SK-N-SH treated with all-trans-retinoic acid at 6 μM for 48 hours (cell line): ENCODE measurements around the gene GSE1.

ENCODE experiments used
- ATAC-seq: fragments of 200-7000 bp; cut with Tn5 transposase; 3 replicates; pipeline ENCODE4 v1.9.1; 2020; ENCODE audit warnings: mild to moderate bottlenecking, moderate library complexity
- BACH2 ChIP-seq: fragments of 250-450 bp; sonication (Bioruptor Pico); IDR thresholded peaks from 2 replicates; pipeline ENCODE4 v1.9.0; 2021; ENCODE audit warnings: mild to moderate bottlenecking, borderline replicate concordance
- GLIS3 ChIP-seq: fragments of 250-450 bp; sonication (Bioruptor Pico); IDR thresholded peaks from 2 replicates; pipeline ENCODE4 v1.5.0; 2020; ENCODE audit warnings: mild to moderate bottlenecking, moderate library complexity
- OSR1 ChIP-seq: fragments of 250-450 bp; sonication (Bioruptor Pico); IDR thresholded peaks from 2 replicates; pipeline ENCODE4 v1.8.0; 2022; ENCODE audit warnings: moderate library complexity, mild to moderate bottlenecking, inconsistent platforms
- RARB ChIP-seq: fragments of 250-450 bp; sonication (Bioruptor Pico); IDR thresholded peaks from 2 replicates; pipeline ENCODE4 v1.8.0; 2021; ENCODE audit warnings: mild to moderate bottlenecking, moderate library complexity
- SNAI2 ChIP-seq: fragments of 250-450 bp; sonication (Bioruptor Pico); IDR thresholded peaks from 2 replicates; pipeline ENCODE4 v1.5.0; 2020; ENCODE audit warnings: mild to moderate bottlenecking, moderate library complexity
- TCF4 ChIP-seq: fragments of 250-450 bp; sonication (Bioruptor Pico); IDR thresholded peaks from 2 replicates; pipeline ENCODE4 v1.8.0; 2021; ENCODE audit warnings: mild to moderate bottlenecking, moderate library complexity, borderline replicate concordance
- TOX ChIP-seq: fragments of 250-450 bp; sonication (Bioruptor Pico); IDR thresholded peaks from 2 replicates; pipeline ENCODE4 v1.8.0; 2021; ENCODE audit warnings: mild to moderate bottlenecking, moderate library complexity, borderline replicate concordance
- ZC3H10 ChIP-seq: fragments of 250-450 bp; sonication (Bioruptor Pico); IDR thresholded peaks from 2 replicates; pipeline ENCODE4 v1.5.1; 2021; ENCODE audit warnings: mild to moderate bottlenecking, moderate library complexity
- ZFP3 ChIP-seq: fragments of 250-450 bp; sonication (Bioruptor Pico); IDR thresholded peaks from 2 replicates; pipeline ENCODE4 v1.5.0; 2020; ENCODE audit warnings: mild to moderate bottlenecking, moderate library complexity
- ZNF565 ChIP-seq: fragments of 450-650 bp; formaldehyde crosslinking; conservative IDR thresholded peaks from 2 replicates; pipeline ENCODE4 v1.5.0; 2020; ENCODE audit warnings: low read depth, mild to moderate bottlenecking, moderate library complexity
- ZNF70 ChIP-seq: fragments of 450-650 bp; formaldehyde crosslinking; IDR thresholded peaks from 2 replicates; pipeline ENCODE4 v1.5.0; 2020; ENCODE audit warnings: mild to moderate bottlenecking, moderate library complexity
- ZNF8 ChIP-seq: fragments of 450-650 bp; formaldehyde crosslinking; IDR thresholded peaks from 2 replicates; pipeline ENCODE4 v1.5.0; 2020; ENCODE audit warnings: mild to moderate bottlenecking, moderate library complexity
- TF ChIP-seq, protein P1 (sequence below): fragments of 250-450 bp; sonication (Bioruptor Pico); IDR thresholded peaks from 2 replicates; pipeline ENCODE4 v1.8.0; 2020; ENCODE audit warnings: mild to moderate bottlenecking, moderate library complexity, borderline replicate concordance
- TF ChIP-seq, protein P2 (sequence below): fragments of 250-450 bp; sonication (Bioruptor Pico); IDR thresholded peaks from 2 replicates; pipeline ENCODE4 v1.8.0; 2021; ENCODE audit warnings: low read depth, mild to moderate bottlenecking, moderate library complexity, borderline replicate concordance
- TF ChIP-seq, protein P3 (sequence below): fragments of 250-450 bp; sonication (Bioruptor Pico); IDR thresholded peaks from 2 replicates; pipeline ENCODE4 v1.5.0; 2020; ENCODE audit warnings: mild to moderate bottlenecking, moderate library complexity
- TF ChIP-seq, protein P4 (sequence below): fragments of 250-450 bp; sonication (Bioruptor Pico); IDR thresholded peaks from 2 replicates; pipeline ENCODE4 v1.5.1; 2021; ENCODE audit warnings: mild to moderate bottlenecking, moderate library complexity
- TF ChIP-seq, protein P5 (sequence below): fragments of 250-450 bp; sonication (Bioruptor Pico); IDR thresholded peaks from 2 replicates; pipeline ENCODE4 v1.5.1; 2020; ENCODE audit warnings: low read depth, mild to moderate bottlenecking, moderate library complexity

GSE1 gene

DNA sequence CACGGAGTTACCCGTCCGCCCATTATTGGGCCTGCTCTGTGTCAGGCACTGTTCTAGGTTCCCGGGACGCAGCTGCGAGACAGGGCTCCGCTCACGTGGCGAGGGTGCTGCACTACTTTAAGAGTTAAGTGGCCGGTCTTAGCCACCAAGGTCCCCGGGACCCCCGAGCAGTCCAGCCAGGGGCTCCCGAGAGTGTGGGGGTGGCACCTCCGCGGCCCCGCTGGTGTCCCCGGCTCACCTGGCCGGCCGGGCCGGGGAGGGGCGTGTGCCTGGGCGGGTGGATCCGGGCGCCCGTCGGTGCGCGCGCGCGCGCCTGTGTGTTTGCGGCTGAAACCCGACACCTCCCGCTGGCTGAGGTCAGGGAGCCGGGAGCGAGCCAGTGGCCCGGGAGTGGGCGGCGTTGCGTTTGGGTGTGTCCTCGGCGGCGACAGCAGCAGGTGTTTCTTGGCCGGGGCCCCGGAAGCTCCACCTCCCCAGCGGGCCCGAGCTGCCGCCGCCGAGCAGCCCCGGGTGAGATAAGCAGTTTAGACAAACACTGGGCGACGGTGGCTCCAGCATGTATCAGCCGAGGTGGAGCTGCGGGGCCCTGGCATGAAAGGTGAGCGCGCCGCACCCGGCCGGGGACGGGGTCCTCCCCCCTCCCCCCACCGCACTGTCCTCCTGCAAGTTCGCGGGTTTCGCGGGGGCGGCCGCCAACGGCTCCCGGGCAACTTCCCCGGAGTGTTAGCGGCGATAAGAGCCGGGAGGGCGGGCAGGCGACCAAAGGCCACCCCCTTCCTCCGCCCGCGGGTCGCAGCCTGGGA is at the start of gene GSE1:
Gene GSE1, plus strand, starts transcription at position 522 of the 803 bp plus-strand sequence. Its CDS starts 70 bp downstream, at position 592.
- peak; percentile 53 for ATAC-seq
- TF ChIP-seq SNAI2 (peak; percentile 60; the same call in 1 of the 2 replicates), TCF4 (no peak), ZNF565 (no peak), ZNF70 (CRISPR knock-in tag) (peak; percentile 27; the same call in 1 of the 2 replicates)

DNA sequence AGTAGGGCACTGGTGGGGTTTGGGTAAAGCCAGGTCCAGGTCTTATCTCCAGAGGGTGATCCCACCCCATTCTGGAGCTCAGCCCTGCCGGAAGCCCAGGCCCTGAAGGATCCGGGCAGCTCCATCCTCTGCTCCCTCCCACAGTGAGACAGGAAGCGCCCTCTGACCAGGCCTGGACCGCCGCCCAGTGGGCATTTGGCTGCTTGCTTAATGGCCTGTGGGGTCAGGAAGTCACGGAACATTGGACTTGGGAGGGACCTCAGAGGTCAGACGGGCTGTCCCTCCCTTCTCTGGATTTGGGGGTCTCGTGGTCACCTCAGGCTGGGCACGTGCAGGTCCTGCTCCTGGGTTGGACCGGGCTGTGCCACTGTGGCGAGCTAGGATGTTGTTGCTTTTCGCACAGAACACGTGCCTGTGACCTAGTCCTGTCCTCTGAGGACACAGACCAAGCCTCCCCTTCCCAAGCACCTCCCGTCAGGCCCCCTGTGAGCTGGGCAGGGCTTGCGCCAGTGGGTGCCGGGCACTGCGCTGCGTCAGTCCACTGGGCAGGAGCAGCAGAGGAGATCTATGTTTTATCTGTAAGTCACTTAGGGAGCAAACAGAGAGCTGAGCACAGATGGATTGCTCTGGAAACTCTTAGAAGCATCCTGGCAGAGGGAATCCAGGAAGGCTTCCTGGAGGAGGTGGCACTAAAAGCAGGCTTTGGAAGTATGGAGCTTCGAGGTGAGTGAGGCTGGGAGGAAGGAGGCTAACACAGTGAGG is 49.4 kb upstream of the GSE1 start:
- ATAC-seq = peak; percentile 75
- TF ChIP-seq, protein P1, sequence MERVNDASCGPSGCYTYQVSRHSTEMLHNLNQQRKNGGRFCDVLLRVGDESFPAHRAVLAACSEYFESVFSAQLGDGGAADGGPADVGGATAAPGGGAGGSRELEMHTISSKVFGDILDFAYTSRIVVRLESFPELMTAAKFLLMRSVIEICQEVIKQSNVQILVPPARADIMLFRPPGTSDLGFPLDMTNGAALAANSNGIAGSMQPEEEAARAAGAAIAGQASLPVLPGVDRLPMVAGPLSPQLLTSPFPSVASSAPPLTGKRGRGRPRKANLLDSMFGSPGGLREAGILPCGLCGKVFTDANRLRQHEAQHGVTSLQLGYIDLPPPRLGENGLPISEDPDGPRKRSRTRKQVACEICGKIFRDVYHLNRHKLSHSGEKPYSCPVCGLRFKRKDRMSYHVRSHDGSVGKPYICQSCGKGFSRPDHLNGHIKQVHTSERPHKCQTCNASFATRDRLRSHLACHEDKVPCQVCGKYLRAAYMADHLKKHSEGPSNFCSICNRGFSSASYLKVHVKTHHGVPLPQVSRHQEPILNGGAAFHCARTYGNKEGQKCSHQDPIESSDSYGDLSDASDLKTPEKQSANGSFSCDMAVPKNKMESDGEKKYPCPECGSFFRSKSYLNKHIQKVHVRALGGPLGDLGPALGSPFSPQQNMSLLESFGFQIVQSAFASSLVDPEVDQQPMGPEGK (CRISPR knock-in tag) = no peak
- TF ChIP-seq, protein P2, sequence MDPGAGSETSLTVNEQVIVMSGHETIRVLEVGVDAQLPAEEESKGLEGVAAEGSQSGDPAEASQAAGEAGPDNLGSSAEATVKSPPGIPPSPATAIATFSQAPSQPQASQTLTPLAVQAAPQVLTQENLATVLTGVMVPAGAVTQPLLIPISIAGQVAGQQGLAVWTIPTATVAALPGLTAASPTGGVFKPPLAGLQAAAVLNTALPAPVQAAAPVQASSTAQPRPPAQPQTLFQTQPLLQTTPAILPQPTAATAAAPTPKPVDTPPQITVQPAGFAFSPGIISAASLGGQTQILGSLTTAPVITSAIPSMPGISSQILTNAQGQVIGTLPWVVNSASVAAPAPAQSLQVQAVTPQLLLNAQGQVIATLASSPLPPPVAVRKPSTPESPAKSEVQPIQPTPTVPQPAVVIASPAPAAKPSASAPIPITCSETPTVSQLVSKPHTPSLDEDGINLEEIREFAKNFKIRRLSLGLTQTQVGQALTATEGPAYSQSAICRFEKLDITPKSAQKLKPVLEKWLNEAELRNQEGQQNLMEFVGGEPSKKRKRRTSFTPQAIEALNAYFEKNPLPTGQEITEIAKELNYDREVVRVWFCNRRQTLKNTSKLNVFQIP (CRISPR knock-in tag) = no peak
- TF ChIP-seq BACH2 (no peak), ZC3H10 (no peak), GLIS3 (no peak), ZFP3 (CRISPR knock-in tag) (no peak), RARB (CRISPR knock-in tag) (no peak)
- TF ChIP-seq, protein P3, sequence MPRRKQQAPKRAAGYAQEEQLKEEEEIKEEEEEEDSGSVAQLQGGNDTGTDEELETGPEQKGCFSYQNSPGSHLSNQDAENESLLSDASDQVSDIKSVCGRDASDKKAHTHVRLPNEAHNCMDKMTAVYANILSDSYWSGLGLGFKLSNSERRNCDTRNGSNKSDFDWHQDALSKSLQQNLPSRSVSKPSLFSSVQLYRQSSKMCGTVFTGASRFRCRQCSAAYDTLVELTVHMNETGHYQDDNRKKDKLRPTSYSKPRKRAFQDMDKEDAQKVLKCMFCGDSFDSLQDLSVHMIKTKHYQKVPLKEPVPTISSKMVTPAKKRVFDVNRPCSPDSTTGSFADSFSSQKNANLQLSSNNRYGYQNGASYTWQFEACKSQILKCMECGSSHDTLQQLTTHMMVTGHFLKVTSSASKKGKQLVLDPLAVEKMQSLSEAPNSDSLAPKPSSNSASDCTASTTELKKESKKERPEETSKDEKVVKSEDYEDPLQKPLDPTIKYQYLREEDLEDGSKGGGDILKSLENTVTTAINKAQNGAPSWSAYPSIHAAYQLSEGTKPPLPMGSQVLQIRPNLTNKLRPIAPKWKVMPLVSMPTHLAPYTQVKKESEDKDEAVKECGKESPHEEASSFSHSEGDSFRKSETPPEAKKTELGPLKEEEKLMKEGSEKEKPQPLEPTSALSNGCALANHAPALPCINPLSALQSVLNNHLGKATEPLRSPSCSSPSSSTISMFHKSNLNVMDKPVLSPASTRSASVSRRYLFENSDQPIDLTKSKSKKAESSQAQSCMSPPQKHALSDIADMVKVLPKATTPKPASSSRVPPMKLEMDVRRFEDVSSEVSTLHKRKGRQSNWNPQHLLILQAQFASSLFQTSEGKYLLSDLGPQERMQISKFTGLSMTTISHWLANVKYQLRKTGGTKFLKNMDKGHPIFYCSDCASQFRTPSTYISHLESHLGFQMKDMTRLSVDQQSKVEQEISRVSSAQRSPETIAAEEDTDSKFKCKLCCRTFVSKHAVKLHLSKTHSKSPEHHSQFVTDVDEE = no peak
- TF ChIP-seq, protein P4, sequence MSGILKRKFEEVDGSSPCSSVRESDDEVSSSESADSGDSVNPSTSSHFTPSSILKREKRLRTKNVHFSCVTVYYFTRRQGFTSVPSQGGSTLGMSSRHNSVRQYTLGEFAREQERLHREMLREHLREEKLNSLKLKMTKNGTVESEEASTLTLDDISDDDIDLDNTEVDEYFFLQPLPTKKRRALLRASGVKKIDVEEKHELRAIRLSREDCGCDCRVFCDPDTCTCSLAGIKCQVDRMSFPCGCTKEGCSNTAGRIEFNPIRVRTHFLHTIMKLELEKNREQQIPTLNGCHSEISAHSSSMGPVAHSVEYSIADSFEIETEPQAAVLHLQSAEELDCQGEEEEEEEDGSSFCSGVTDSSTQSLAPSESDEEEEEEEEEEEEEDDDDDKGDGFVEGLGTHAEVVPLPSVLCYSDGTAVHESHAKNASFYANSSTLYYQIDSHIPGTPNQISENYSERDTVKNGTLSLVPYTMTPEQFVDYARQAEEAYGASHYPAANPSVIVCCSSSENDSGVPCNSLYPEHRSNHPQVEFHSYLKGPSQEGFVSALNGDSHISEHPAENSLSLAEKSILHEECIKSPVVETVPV (CRISPR knock-in tag) = no peak

DNA sequence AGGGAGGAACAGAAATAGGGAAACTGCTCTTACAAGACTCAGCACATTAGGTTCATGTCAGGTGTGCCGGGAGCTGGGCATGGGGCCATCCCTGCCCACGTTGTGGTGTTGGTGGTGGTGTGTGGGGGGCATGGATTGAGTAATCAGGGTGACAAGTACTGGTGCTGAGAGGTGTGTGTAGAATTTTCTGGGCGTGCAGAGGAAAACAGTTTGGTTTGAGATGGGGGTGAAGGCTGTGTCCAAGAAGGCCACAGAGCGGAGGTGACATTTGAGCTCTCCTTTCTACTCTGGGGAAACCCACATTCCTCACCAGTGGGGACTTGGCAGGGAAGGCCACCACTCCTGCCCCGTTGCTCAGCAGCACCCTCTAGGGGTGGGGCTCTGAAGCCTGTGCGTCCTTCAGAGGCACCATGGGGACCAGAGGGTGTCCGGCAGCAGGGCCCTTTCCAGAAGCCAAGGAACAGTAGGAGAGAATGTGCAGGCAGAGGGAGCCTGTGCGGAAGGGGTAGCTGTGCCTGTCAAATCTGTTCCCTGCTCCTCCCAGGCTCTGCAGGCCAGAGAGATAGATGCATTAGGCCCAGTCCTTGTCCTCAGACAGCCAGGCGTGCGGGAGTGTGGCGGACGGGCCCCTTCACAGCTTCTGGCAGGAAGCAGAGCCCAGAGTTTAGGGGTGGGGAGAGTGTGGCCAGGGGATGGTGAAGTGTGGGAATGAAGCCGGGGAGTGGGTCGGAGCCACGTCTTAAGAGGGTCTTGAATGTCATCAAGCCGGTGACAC is 48.7 kb upstream of the GSE1 start:
- no peak for ATAC-seq
- TF ChIP-seq, protein P5, sequence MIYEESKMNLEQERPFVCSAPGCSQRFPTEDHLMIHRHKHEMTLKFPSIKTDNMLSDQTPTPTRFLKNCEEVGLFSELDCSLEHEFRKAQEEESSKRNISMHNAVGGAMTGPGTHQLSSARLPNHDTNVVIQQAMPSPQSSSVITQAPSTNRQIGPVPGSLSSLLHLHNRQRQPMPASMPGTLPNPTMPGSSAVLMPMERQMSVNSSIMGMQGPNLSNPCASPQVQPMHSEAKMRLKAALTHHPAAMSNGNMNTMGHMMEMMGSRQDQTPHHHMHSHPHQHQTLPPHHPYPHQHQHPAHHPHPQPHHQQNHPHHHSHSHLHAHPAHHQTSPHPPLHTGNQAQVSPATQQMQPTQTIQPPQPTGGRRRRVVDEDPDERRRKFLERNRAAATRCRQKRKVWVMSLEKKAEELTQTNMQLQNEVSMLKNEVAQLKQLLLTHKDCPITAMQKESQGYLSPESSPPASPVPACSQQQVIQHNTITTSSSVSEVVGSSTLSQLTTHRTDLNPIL (CRISPR knock-in tag) = no peak
- TF ChIP-seq, all 23 proteins: peak for 0

DNA sequence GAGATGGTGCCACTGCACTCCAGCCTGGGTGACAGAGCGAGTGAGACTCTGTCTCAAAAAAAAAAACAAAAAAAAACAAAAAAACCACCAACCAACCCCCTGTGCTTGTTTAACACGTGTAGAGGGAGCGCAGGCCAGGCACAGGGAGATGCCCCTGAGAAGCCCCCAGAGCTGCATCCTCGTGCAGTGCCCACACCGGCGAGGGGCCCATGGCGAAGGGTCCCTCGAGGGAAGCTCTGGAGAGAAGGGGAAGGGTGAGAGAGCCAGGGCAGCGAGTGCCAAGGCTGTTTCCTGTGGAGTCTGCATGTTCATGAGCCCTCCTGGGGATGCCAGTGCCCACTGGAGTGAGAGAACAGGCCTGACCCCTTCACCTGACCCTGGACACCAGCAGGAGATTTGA is 47.8 kb upstream of the GSE1 start:
- TF ChIP-seq, protein P4 (CRISPR knock-in tag) = no peak
- TF ChIP-seq ZNF70 (CRISPR knock-in tag) (no peak), ZNF8 (CRISPR knock-in tag) (no peak), GLIS3 (no peak), ZNF565 (no peak), SNAI2 (no peak), OSR1 (CRISPR knock-in tag) (no peak), TOX (CRISPR knock-in tag) (no peak), TCF4 (no peak)
- TF ChIP-seq, protein P2 (CRISPR knock-in tag) = no peak
- TF ChIP-seq, protein P5 (CRISPR knock-in tag) = no peak
- ATAC-seq = no peak
